GM12801 (cell line): Measurements from ENCODE around the gene ARHGEF7.

Experiments used
- TF ChIP-seq, protein P1 (sequence below): IDR thresholded peaks from one replicate; pipeline ENCODE4 v1.5.1; 2011; ENCODE audit warnings: control low read depth; ENCODE audit not compliant: insufficient read length; ENCODE audit errors: extremely low read depth

ARHGEF7 gene

DNA sequence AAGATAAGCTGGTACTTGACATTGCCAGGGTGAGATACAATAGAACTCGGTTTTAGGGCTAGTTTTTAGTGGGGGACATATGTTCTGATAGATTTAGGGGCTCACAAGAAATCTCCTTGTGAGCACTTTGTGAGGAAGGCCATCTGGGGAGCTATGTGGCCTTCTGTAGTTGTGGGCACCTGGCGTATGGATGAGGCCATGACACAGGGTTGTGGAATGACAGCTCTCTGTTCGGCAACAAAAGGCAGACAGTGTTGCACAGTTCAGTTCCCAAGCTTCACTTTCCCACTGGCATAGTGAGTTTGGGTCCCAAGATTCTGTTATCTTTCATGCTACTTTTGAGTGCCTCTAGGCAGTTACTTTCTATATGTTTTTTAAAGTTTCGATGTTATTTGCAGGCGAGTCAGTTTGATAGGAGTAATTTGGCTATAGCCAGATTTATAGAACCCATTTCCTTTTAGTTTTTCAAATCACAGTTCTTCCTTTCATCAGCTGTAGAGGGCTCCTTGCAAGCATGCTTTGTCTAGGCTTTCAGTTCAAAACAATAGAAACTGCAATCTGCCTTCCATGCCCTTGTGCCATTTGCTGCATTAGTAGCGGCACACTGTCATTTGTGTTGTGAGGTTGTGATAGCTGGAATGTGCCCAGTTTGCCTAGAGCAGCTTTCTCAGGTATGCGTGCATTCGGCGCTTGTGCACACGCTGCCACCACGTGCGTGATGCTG lies 134.7 kb downstream of the ARHGEF7 start:
- TF ChIP-seq, protein P1, sequence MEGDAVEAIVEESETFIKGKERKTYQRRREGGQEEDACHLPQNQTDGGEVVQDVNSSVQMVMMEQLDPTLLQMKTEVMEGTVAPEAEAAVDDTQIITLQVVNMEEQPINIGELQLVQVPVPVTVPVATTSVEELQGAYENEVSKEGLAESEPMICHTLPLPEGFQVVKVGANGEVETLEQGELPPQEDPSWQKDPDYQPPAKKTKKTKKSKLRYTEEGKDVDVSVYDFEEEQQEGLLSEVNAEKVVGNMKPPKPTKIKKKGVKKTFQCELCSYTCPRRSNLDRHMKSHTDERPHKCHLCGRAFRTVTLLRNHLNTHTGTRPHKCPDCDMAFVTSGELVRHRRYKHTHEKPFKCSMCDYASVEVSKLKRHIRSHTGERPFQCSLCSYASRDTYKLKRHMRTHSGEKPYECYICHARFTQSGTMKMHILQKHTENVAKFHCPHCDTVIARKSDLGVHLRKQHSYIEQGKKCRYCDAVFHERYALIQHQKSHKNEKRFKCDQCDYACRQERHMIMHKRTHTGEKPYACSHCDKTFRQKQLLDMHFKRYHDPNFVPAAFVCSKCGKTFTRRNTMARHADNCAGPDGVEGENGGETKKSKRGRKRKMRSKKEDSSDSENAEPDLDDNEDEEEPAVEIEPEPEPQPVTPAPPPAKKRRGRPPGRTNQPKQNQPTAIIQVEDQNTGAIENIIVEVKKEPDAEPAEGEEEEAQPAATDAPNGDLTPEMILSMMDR: no peak

DNA sequence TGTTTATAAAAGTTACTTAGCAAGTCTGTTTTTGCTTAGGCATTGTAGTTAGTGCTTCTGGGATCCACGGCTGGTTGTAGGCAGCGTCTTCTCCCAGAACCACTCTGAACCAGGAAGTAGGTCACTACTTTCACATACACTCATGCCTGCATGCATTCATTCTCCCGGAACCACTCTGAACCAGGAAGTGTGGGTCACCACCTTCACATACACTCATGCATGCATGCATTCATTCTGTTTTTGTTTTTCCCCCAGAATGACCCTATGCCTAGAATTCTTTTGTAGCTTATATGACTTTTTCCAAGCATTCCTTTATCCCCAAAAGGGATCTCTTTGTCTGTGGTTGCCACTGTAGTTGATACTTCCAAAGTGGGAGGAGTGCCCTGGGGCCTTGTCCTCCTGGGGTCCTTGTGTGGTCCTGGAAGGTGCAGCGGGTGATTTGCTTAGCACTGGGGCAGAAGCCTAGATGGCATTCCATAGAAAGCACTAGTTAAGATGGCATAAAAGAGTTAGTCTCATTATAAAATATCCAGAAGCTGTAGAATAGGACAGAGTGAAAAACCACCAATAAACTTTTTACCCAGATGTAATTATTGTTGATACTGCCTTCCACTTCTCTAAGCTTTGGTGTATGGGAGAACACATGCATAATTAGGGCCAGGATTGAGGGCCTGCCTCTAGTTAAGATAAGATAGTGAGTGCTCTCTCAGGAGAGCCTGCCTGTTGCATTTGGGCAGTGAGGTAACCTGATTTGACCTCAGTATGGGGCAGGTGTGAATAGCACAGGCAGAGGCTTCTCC lies 136.7 kb downstream of the ARHGEF7 start:
- TF ChIP-seq, protein P1: no peak

DNA sequence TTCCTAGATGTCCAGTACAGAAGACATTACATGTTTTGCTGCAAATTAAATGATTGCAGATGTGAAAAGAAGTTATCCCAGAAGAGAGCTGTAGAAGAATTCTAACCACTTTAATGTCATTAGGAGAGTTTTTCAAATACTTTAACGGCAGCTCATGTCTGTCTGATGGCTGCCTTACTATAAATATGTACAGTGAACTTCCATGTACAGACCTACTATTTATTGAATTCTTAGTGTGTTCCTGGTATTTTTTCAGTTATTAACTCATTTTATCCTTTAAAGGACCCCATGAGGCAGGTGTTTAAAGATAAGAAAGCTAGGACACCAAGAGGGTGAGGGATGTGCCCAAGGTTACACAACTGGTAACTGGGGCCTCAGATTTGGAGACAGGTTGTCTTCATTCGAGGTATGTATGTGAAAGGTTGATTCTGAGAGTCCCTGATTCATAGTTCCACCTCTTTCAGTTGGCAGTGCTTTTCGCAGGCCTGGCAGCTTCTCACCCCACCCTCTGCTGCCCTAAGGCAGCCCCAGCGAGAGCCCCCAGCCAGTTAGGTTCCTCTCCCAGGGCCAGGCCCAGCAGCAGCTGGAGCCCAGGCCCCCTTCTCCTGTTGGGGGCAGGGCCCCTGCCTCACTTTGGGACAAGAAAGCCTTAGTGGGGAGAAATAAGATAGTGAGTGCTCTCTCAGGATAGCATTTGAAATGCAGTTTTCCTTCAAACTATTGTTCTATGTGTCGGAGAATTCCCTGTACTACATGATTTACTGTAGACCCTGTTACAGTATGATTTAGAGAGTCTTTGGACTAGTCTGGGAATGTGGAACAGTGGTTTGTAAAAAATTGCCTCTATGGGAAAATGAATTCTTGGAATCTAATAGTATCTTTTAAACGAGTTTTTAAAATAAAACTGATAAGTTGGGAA lies 137.6 kb downstream of the ARHGEF7 start:
- TF ChIP-seq, protein P1: no peak

DNA sequence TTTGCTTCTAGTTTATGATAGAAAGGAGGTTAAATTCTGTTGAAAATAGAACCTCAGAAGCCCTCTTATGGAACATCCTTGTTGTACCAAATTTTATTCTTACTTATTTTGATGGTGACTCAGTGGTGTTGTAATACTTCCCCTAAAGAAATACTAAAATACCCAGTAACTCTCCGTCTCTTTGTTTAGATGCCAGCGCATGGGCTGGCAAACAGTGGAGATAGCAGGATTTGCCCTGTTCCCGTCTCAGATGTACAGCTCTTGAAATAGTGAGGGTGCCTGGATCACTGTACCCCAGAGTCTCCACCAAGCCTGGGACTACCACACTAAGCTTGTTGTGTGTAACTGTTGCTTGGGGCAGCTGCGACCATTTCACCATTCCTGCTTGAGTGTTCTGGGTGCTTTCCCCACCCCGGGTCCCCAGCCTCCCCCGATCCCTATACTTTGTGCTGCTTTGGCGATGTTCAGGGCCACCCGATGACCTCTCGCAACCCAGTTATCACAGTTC lies 138.3 kb downstream of the ARHGEF7 start:
- TF ChIP-seq, protein P1: no peak

DNA sequence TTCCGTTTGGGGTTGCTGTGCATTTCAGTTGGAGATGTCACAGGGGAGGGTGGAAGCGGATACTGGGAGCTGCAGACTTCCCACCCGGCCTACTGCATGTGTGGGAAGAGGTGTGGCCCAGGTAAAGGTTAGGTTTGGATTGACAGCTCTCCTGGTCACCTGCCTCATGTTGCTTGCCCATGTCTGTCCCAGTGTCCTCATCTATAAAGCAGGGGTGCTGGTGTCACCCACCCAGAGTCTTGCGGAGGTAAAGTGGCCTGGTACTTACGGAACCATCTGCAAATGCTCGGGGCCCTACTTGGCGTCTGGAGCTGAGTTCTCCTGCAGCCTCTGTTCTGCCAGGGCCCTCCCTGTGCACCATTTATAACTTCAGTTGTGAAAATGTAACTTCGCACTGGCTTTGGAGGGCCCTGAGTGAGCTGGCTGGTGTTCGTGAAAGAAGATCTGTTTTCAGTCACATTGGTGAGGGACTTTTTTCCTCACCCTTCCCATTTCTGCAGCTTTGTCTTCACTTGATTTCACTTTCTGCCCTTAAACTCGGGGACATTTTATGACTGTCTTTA lies 140.2 kb downstream of the ARHGEF7 start:
- TF ChIP-seq, protein P1: no peak

DNA sequence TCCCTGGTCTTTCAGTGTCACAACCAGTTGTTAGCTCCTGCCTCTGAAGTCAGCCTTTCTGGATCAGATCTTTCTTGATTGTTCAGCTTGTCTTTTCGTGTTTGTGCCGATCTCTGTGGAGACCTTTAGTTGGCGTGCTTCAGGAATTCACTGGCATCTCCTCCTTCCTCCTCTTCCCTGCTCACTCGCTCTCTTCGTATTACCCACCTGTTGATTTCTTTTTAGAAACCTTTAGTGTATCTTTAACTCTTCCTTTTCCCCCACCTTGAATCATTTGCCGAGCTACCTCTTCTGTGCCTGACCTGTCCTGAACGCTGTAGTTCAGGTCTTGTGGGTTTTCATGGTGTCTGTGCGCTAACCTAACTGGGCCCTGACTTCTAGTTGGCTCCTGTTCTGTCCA lies 141.3 kb downstream of the ARHGEF7 start:
- TF ChIP-seq, protein P1: no peak
